Measurements from ENCODE around the gene OARD1. TPM values are rescaled to one million over a fixed set of nuclear protein-coding genes. Genes with fewer than 3 reads are reported as not detected.

OARD1 gene
- total RNA-seq, 1 experiment from 2014 or later, result 33.7 TPM

DNA sequence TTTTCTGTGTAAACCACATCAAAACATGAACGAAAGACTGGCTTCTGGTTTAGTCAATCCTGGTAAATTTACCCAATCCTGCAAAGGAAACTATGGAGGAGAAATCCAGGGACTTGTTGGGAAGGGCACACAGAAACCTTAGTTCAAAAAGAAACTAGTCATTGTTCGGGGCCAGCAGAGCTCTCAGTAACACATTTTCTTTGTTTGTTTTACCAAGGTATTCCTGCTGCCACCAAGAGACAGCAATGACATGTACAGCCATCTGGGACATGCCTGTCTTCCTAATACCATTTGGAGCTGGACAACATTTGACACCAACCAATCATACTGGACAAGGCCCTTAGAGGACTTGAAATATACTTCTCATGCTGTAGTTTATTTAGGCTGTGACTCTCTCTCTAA is 8.3 kb downstream of the OARD1 start:
- TF ChIP-seq HMGXB4 (CRISPR knock-in tag; IDR thresholded peaks at IDR 0.05) (no peak), ZNF281 (CRISPR knock-in tag; IDR thresholded peaks at IDR 0.05) (no peak), NR2C2 (CRISPR knock-in tag; IDR thresholded peaks at IDR 0.05) (no peak), CREM (CRISPR knock-in tag; IDR thresholded peaks at IDR 0.05) (no peak), ETV6 (CRISPR knock-in tag; IDR thresholded peaks at IDR 0.05) (no peak), NR1H2 (CRISPR knock-in tag; IDR thresholded peaks at IDR 0.05) (no peak), SP1 (CRISPR knock-in tag; conservative IDR thresholded peaks at IDR 0.05) (no peak), ZNF232 (CRISPR knock-in tag; IDR thresholded peaks at IDR 0.05) (no peak)
- TF ChIP-seq, protein P1, sequence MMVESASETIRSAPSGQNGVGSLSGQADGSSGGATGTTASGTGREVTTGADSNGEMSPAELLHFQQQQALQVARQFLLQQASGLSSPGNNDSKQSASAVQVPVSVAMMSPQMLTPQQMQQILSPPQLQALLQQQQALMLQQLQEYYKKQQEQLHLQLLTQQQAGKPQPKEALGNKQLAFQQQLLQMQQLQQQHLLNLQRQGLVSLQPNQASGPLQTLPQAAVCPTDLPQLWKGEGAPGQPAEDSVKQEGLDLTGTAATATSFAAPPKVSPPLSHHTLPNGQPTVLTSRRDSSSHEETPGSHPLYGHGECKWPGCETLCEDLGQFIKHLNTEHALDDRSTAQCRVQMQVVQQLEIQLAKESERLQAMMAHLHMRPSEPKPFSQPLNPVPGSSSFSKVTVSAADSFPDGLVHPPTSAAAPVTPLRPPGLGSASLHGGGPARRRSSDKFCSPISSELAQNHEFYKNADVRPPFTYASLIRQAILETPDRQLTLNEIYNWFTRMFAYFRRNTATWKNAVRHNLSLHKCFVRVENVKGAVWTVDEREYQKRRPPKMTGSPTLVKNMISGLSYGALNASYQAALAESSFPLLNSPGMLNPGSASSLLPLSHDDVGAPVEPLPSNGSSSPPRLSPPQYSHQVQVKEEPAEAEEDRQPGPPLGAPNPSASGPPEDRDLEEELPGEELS (CRISPR knock-in tag; IDR thresholded peaks at IDR 0.05), result no peak
- POLR2A ChIA-PET, result no interaction called here
- no peak for DNase-seq (ENCODE audit: low spot score)
- H3K27me3 Mint-ChIP-seq (ENCODE audit: low read depth), result no peaks in the 10 kb centered on the region
- H3K36me3 Mint-ChIP-seq, result peaks cover 40% of the 10 kb centered on the region
- H3K4me3 Mint-ChIP-seq, result no peak overlapping the region
- ATAC-seq, result no peak
- no peaks in the 10 kb centered on the region for H3K9me3 Mint-ChIP-seq
- peaks cover 17% of the 10 kb centered on the region for H3K4me1 Mint-ChIP-seq
- CTCF ChIA-PET, result no interaction called here
- no peak overlapping the region for H3K27ac Mint-ChIP-seq

- H3K9me3 Mint-ChIP-seq, result no peaks in the 10 kb centered on the region
- DNase-seq (ENCODE audit: low spot score) (no peak), ATAC-seq (no peak)
- CTCF ChIA-PET, result interaction anchor here (1.4 kb wide), 1 partner anchor 11 kb away, joined by 3 read pairs; the partner anchor contains the start of genes NFYA and OARD1
- H3K27me3 Mint-ChIP-seq (ENCODE audit: low read depth), result no peaks in the 10 kb centered on the region
- POLR2A ChIA-PET, result no interaction called here
- H3K36me3 Mint-ChIP-seq, result peaks cover 27% of the 10 kb centered on the region
- no peak overlapping the region for H3K4me3 Mint-ChIP-seq
- TF ChIP-seq ZNF281 (CRISPR knock-in tag; IDR thresholded peaks at IDR 0.05), result no peak
- TF ChIP-seq ZBTB21 (CRISPR knock-in tag; IDR thresholded peaks at IDR 0.05; ENCODE audit: borderline replicate concordance), result no peak
- peaks cover 19% of the 10 kb centered on the region for H3K4me1 Mint-ChIP-seq
- no peak overlapping the region for H3K27ac Mint-ChIP-seq
Measured at GRCh38 chr6:41062056-41062455, 10.1 kb downstream of the OARD1 start.

DNA sequence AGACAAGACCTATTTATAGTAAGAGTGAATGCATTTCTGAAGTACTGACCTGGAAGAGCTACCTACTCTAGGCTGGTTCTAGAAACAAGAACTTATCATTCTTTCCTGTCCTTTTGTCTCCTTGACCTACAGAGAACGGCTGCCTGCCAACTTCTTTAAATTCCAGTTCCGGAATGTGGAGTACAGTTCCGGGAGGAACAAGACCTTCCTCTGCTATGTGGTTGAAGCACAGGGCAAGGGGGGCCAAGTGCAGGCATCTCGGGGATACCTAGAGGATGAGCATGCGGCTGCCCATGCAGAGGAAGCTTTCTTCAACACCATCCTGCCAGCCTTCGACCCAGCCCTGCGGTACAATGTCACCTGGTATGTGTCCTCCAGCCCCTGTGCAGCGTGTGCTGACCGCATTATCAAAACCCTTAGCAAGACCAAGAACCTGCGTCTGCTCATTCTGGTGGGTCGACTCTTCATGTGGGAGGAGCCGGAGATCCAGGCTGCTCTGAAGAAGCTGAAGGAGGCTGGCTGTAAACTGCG is 10.9 kb downstream of the OARD1 start:
- Mint-ChIP-seq H3K36me3 (peaks cover 19% of the 10 kb centered on the region), H3K4me3 (no peak overlapping the region), H3K27ac (no peak overlapping the region), H3K27me3 (ENCODE audit: low read depth) (no peaks in the 10 kb centered on the region), H3K9me3 (no peaks in the 10 kb centered on the region), H3K4me1 (peaks cover 16% of the 10 kb centered on the region)
- DNase-seq (ENCODE audit: low spot score) (no peak), ATAC-seq (no peak)
- ChIA-PET CTCF (interaction anchor here (0.7 kb wide), 1 partner anchor 34 kb away, joined by 3 read pairs; no protein-coding TSS in a partner anchor), POLR2A (no interaction called here)
- no peak for TF ChIP-seq STAT6 (CRISPR knock-in tag; conservative IDR thresholded peaks at IDR 0.05; ENCODE audit: low read depth)
- TF ChIP-seq KAT7 (CRISPR knock-in tag; IDR thresholded peaks at IDR 0.05; ENCODE audit: borderline replicate concordance), result no peak
- TF ChIP-seq NR1H2 (CRISPR knock-in tag; IDR thresholded peaks at IDR 0.05), result no peak
- no peak for TF ChIP-seq NFYB (CRISPR knock-in tag; conservative IDR thresholded peaks at IDR 0.05; ENCODE audit: low read depth)
- no peak for TF ChIP-seq ATF3 (CRISPR knock-in tag; conservative IDR thresholded peaks at IDR 0.05)
- TF ChIP-seq, protein P2, sequence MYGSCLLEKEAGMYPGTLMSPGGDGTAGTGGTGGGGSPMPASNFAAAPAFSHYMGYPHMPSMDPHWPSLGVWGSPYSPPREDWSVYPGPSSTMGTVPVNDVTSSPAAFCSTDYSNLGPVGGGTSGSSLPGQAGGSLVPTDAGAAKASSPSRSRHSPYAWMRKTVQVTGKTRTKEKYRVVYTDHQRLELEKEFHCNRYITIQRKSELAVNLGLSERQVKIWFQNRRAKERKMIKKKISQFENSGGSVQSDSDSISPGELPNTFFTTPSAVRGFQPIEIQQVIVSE (CRISPR knock-in tag; IDR thresholded peaks at IDR 0.05; ENCODE audit: borderline replicate concordance), result no peak
- TF ChIP-seq ZMAT4 (CRISPR knock-in tag; IDR thresholded peaks at IDR 0.05), result no peak

Measured in WTC11 (cell line).